K562 (cell line): ENCODE measurements around the gene HBB. TPM values are rescaled to one million over a fixed set of nuclear protein-coding genes. Genes with fewer than 3 reads are reported as not detected.

Source experiments
- CBX3 ChIP-seq, 2 experiments: IDR thresholded peaks; 1 replicate in 1 of 2; 2 replicates in 1 of 2; pipeline ENCODE4 v1.6.1; 2012; ENCODE audit warnings: inconsistent platforms in 2 of 2, low read length in 2 of 2, borderline replicate concordance in 1 of 2, control low read depth in 1 of 2
- EWSR1 ChIP-seq: fragments of 450-650 bp; IDR thresholded peaks from 2 replicates; pipeline ENCODE4 v1.6.1; 2018; ENCODE audit warnings: borderline replicate concordance, mild to moderate bottlenecking, low read depth, moderate library complexity; ENCODE audit not compliant: partially characterized antibody
- JUNB ChIP-seq: fragments of 450-650 bp; formaldehyde crosslinking; conservative IDR thresholded peaks from 2 replicates; pipeline ENCODE4 v1.4.0; 2020; ENCODE audit warnings: mild to moderate bottlenecking
- POLR2G ChIP-seq: fragments of 200-400 bp; formaldehyde crosslinking; IDR thresholded peaks from 2 replicates; pipeline ENCODE4 v1.6.1; 2017; ENCODE audit warnings: low read depth, mild to moderate bottlenecking, antibody characterized with exemption, low read length, moderate library complexity
- POLR3A ChIP-seq: IDR thresholded peaks from 2 replicates; pipeline ENCODE4 v1.6.1; 2011; ENCODE audit warnings: borderline replicate concordance, mild to moderate bottlenecking, moderate library complexity; ENCODE audit not compliant: insufficient read length, insufficient read depth; ENCODE audit errors: extremely low read depth
- PYGO2 ChIP-seq: fragments of 450-650 bp; IDR thresholded peaks from 2 replicates; pipeline ENCODE4 v1.6.1; 2016; ENCODE audit warnings: mild to moderate bottlenecking, missing genetic modification characterization, moderate library complexity, missing compliant biosample characterization
- RCOR1 ChIP-seq, 2 experiments: IDR thresholded peaks; 2 replicates each; pipeline ENCODE4 v1.6.1; 2012; ENCODE audit warnings: low read depth in 2 of 2, low read length in 2 of 2, borderline replicate concordance in 1 of 2, improper control_type of control experiment in 1 of 2
- RFX7 ChIP-seq: fragments of 250-450 bp; sonication (Bioruptor Pico); IDR thresholded peaks from 2 replicates; pipeline ENCODE4 v1.5.1; 2021; ENCODE audit warnings: mild to moderate bottlenecking
- SMAD1 ChIP-seq: fragments of 150-350 bp; IDR thresholded peaks from 2 replicates; pipeline ENCODE4 v1.6.1; 2014; ENCODE audit warnings: low read length, low read depth; ENCODE audit not compliant: partially characterized antibody
- SMAD3 ChIP-seq: fragments of 450-650 bp; formaldehyde crosslinking; conservative IDR thresholded peaks from 2 replicates; pipeline ENCODE4 v1.4.0; 2020; ENCODE audit warnings: mild to moderate bottlenecking
- TBL1XR1 ChIP-seq, 2 experiments: IDR thresholded peaks; 2 replicates each; pipeline ENCODE4 v1.6.1; 2012; ENCODE audit warnings: improper control_type of control experiment in 2 of 2, low read length in 2 of 2, mild to moderate bottlenecking in 1 of 2
- XRCC4 ChIP-seq: IDR thresholded peaks from one replicate; pipeline ENCODE4 v1.6.1; 2011; ENCODE audit not compliant: insufficient read depth, insufficient read length; ENCODE audit errors: extremely low read depth
- ZNF134 ChIP-seq: fragments of 250-450 bp; sonication (Bioruptor Pico); conservative IDR thresholded peaks from 2 replicates; pipeline ENCODE4 v1.4.0; 2020
- ZNF586 ChIP-seq: fragments of 450-650 bp; formaldehyde crosslinking; conservative IDR thresholded peaks from 2 replicates; pipeline ENCODE4 v1.4.0; 2020; ENCODE audit warnings: mild to moderate bottlenecking, moderate library complexity
- polyA plus RNA-seq, 8 experiments: library from polyadenylated mRNA; depleted of rRNA in 4 of 8; stranded (reverse) in 5 of 8; unstranded in 3 of 8; fragments of >200 nt; fragmentation: Nextera tagmentation in 2 of 8; fragmentation: Illumina TruSeq in 1 of 8; extraction: Ambion mirVana in 2 of 8; extraction: Trizol in 1 of 8; gene quantifications; 2 replicates each; pipeline versions ENCODE4 v1.2.1 to v1.2.3, GENCODE V29; 2011 to 2014; ENCODE audit warnings: inconsistent platforms in 1 of 8, missing spikeins in 1 of 8
- total RNA-seq, 7 experiments: library from RNA; depleted of rRNA in 6 of 7; stranded (reverse); fragments of >200 nt in 6 of 7; fragmentation: Illumina TruSeq in 2 of 7; extraction: Trizol in 2 of 7; gene quantifications; 2 replicates each; pipeline versions ENCODE4 v1.2.1 to v1.2.3, GENCODE V29; 2011 to 2021; ENCODE audit warnings: low replicate concordance in 1 of 7
- TF ChIP-seq, protein P1 (sequence below): fragments of 450-650 bp; IDR thresholded peaks from 2 replicates; pipeline ENCODE4 v1.6.1; 2016; ENCODE audit warnings: mild to moderate bottlenecking
- TF ChIP-seq, protein P2 (sequence below): sonication (generic); formaldehyde crosslinking; IDR thresholded peaks from 2 replicates; pipeline ENCODE4 v1.8.1; 2023; ENCODE audit warnings: mild to moderate bottlenecking, missing genetic modification reagents, moderate library complexity
- TF ChIP-seq, protein P3 (sequence below): fragments of 450-650 bp; formaldehyde crosslinking; IDR thresholded peaks from 2 replicates; pipeline ENCODE4 v1.4.0; 2020; ENCODE audit warnings: mild to moderate bottlenecking, moderate library complexity
- TF ChIP-seq, protein P4 (sequence below), 3 experiments: IDR thresholded peaks in 2 of 3; conservative IDR thresholded peaks in 1 of 3; 2 replicates each; pipeline ENCODE4 v1.5.1; 2011 to 2012; ENCODE audit warnings: low read length in 3 of 3, mild to moderate bottlenecking in 3 of 3, control low read depth in 2 of 3, improper control_type of control experiment in 1 of 3, inconsistent platforms in 1 of 3, low read depth in 1 of 3, mixed read lengths in 1 of 3, moderate library complexity in 1 of 3; ENCODE audit not compliant: insufficient read depth in 2 of 3
- TF ChIP-seq, protein P5 (sequence below): fragments of 250-450 bp; sonication (Bioruptor Pico); IDR thresholded peaks from 2 replicates; pipeline ENCODE4 v1.8.0; 2021; ENCODE audit warnings: moderate library complexity, mild to moderate bottlenecking, inconsistent platforms

The HBB gene
- total and polyA plus RNA-seq, 9 of the 15 experiments (the other 6 are each of a cell fraction or from before 2014, with no cell fraction given), result 0.33 to 3.4 (median 1.2) TPM; not detected in 2

DNA sequence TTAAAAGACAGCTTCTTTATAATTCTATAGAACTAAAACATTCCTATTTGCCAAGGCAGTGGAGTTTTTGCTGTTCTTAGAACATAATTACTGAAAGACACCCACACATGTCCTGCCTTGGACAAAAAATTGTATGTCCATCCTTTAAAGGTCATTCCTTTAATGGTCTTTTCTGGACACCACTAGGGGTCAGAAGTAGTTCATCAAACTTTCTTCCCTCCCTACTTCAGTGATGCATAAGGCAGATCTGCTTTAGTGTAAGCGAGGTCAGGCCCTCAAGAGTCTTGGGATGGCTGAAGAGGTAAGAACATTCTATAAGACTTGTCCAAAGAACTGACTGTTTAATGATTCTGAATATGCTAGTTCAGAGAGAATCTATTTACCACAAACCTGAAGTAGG lies 22.1 kb downstream of the HBB start (continued):
- TF ChIP-seq, protein P1, sequence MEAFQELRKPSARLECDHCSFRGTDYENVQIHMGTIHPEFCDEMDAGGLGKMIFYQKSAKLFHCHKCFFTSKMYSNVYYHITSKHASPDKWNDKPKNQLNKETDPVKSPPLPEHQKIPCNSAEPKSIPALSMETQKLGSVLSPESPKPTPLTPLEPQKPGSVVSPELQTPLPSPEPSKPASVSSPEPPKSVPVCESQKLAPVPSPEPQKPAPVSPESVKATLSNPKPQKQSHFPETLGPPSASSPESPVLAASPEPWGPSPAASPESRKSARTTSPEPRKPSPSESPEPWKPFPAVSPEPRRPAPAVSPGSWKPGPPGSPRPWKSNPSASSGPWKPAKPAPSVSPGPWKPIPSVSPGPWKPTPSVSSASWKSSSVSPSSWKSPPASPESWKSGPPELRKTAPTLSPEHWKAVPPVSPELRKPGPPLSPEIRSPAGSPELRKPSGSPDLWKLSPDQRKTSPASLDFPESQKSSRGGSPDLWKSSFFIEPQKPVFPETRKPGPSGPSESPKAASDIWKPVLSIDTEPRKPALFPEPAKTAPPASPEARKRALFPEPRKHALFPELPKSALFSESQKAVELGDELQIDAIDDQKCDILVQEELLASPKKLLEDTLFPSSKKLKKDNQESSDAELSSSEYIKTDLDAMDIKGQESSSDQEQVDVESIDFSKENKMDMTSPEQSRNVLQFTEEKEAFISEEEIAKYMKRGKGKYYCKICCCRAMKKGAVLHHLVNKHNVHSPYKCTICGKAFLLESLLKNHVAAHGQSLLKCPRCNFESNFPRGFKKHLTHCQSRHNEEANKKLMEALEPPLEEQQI, result peak; percentile 84
- TF ChIP-seq, protein P2, sequence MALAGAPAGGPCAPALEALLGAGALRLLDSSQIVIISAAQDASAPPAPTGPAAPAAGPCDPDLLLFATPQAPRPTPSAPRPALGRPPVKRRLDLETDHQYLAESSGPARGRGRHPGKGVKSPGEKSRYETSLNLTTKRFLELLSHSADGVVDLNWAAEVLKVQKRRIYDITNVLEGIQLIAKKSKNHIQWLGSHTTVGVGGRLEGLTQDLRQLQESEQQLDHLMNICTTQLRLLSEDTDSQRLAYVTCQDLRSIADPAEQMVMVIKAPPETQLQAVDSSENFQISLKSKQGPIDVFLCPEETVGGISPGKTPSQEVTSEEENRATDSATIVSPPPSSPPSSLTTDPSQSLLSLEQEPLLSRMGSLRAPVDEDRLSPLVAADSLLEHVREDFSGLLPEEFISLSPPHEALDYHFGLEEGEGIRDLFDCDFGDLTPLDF (CRISPR knock-in tag), result no peak
- TF ChIP-seq, protein P3, sequence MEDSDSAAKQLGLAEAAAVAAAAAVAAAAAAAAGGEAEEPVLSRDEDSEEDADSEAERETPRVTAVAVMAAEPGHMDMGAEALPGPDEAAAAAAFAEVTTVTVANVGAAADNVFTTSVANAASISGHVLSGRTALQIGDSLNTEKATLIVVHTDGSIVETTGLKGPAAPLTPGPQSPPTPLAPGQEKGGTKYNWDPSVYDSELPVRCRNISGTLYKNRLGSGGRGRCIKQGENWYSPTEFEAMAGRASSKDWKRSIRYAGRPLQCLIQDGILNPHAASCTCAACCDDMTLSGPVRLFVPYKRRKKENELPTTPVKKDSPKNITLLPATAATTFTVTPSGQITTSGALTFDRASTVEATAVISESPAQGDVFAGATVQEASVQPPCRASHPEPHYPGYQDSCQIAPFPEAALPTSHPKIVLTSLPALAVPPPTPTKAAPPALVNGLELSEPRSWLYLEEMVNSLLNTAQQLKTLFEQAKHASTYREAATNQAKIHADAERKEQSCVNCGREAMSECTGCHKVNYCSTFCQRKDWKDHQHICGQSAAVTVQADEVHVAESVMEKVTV (CRISPR knock-in tag), result peak; percentile 98
- TF ChIP-seq ZNF586 (CRISPR knock-in tag), result no peak
- TF ChIP-seq XRCC4, result no peak
- peak in 1 of 2 experiments; percentile 87; a peak in 2 of 4 replicates for TF ChIP-seq RCOR1 (IDR thresholded peaks at IDR 0.05; ENCODE audit: borderline replicate concordance in 1 of 2, low read depth in 2 of 2, low read length in 2 of 2)
- TF ChIP-seq, protein P4, sequence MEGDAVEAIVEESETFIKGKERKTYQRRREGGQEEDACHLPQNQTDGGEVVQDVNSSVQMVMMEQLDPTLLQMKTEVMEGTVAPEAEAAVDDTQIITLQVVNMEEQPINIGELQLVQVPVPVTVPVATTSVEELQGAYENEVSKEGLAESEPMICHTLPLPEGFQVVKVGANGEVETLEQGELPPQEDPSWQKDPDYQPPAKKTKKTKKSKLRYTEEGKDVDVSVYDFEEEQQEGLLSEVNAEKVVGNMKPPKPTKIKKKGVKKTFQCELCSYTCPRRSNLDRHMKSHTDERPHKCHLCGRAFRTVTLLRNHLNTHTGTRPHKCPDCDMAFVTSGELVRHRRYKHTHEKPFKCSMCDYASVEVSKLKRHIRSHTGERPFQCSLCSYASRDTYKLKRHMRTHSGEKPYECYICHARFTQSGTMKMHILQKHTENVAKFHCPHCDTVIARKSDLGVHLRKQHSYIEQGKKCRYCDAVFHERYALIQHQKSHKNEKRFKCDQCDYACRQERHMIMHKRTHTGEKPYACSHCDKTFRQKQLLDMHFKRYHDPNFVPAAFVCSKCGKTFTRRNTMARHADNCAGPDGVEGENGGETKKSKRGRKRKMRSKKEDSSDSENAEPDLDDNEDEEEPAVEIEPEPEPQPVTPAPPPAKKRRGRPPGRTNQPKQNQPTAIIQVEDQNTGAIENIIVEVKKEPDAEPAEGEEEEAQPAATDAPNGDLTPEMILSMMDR (IDR thresholded peaks at IDR 0.05 in 2 of 3, conservative IDR thresholded peaks at IDR 0.05 in 1 of 3; ENCODE audit: insufficient read depth in 2 of 3, low read depth in 1 of 3, low read length in 3 of 3), result peak; percentile 78 to 89 (median 79)
- no peak for TF ChIP-seq SMAD3 (CRISPR knock-in tag)
- no peak for TF ChIP-seq PYGO2 (tag)
- TF ChIP-seq CBX3 (IDR thresholded peaks at IDR 0.05; ENCODE audit: borderline replicate concordance in 1 of 2, low read length in 2 of 2), result 0 out of 3 replicates have a peak, but pooled peaks of 1 of the 2 experiments have one; percentile 39
- no peak for TF ChIP-seq POLR2G
- TF ChIP-seq, protein P5, sequence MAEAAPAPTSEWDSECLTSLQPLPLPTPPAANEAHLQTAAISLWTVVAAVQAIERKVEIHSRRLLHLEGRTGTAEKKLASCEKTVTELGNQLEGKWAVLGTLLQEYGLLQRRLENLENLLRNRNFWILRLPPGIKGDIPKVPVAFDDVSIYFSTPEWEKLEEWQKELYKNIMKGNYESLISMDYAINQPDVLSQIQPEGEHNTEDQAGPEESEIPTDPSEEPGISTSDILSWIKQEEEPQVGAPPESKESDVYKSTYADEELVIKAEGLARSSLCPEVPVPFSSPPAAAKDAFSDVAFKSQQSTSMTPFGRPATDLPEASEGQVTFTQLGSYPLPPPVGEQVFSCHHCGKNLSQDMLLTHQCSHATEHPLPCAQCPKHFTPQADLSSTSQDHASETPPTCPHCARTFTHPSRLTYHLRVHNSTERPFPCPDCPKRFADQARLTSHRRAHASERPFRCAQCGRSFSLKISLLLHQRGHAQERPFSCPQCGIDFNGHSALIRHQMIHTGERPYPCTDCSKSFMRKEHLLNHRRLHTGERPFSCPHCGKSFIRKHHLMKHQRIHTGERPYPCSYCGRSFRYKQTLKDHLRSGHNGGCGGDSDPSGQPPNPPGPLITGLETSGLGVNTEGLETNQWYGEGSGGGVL (CRISPR knock-in tag), result no peak
- TF ChIP-seq TBL1XR1 (IDR thresholded peaks at IDR 0.05; ENCODE audit: low read length in 2 of 2), result no peak
- TF ChIP-seq ZNF134 (CRISPR knock-in tag), result no peak
- no peak for TF ChIP-seq POLR3A
- no peak for TF ChIP-seq RFX7 (CRISPR knock-in tag)
- no peak for TF ChIP-seq SMAD1
- no peak for TF ChIP-seq JUNB (CRISPR knock-in tag)
- TF ChIP-seq EWSR1, result no peak
